GM19043 (cell line): ENCODE results near the gene C14orf180.

ENCODE experiments used
- ATAC-seq: cut with Tn5 transposase; IDR thresholded peaks from one replicate; pipeline ENCODE4 v1.9.1; 2021; ENCODE audit warnings: low read depth; ENCODE audit not compliant: unreplicated experiment

C14orf180 gene

GRCh38 chr14:104591031-104591430 is 11.5 kb downstream of the C14orf180 start:
- ATAC-seq, result no peak

- no peak for ATAC-seq
These were observed 12.1 kb downstream of the C14orf180 start for GRCh38 chr14:104591506-104592291.

DNA sequence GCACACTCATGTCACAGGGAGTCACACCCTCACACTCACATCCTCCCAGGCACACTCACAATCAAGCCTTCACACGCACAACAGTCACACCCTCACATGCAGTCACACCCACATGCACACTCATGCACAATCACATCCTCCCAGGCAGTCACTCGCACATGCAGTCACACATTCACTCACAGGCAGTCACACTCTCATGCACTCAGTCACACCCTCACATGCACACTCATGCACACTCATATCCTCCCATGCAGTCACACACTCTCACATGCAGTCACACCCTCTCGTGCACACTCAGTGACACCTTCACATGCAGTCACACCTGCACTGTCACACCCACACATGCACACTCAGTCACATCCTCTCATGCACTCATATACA is 12.7 kb downstream of the C14orf180 start:
- ATAC-seq, result no peak

GRCh38 chr14:104592785-104593184 is 13.2 kb downstream of the C14orf180 start:
- no peak for ATAC-seq

- no peak for ATAC-seq
These were observed 13.7 kb downstream of the C14orf180 start for GRCh38 chr14:104593241-104593701.

- ATAC-seq, result no peak
These were observed 14.2 kb downstream of the C14orf180 start for GRCh38 chr14:104593710-104594136.

- no peak for ATAC-seq
These were observed 14.9 kb downstream of the C14orf180 start for GRCh38 chr14:104594310-104595046.

GRCh38 chr14:104595116-104595675 is 15.6 kb downstream of the C14orf180 start:
- no peak for ATAC-seq

GRCh38 chr14:104595911-104596450 is 16.4 kb downstream of the C14orf180 start:
- no peak for ATAC-seq

GRCh38 chr14:104596451-104596918 is 16.9 kb downstream of the C14orf180 start:
- ATAC-seq, result no peak

DNA sequence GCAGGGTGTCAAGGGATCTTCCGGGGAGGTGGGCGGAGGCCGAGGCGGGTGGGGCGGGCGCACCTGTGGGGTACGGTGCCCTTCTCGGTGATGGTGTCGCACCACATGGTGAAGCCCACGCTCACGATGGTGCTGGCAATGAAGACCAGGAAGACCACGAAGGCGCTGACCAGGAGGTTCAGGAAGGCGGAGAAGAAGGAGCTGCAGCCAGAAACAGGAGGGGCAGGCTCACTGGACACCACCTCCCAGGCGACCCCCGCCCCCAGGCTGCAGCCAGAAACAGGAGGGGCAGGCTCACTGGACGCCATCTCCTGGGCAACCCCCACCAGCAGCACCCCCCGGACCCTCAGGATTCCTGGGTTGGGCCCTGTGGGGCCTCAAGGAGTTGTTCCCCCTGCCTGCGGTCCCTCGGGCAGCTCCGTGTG is 17.4 kb downstream of the C14orf180 start:
- no peak for ATAC-seq

- ATAC-seq, result no peak
These were observed 18.0 kb downstream of the C14orf180 start for GRCh38 chr14:104597576-104597975.

DNA sequence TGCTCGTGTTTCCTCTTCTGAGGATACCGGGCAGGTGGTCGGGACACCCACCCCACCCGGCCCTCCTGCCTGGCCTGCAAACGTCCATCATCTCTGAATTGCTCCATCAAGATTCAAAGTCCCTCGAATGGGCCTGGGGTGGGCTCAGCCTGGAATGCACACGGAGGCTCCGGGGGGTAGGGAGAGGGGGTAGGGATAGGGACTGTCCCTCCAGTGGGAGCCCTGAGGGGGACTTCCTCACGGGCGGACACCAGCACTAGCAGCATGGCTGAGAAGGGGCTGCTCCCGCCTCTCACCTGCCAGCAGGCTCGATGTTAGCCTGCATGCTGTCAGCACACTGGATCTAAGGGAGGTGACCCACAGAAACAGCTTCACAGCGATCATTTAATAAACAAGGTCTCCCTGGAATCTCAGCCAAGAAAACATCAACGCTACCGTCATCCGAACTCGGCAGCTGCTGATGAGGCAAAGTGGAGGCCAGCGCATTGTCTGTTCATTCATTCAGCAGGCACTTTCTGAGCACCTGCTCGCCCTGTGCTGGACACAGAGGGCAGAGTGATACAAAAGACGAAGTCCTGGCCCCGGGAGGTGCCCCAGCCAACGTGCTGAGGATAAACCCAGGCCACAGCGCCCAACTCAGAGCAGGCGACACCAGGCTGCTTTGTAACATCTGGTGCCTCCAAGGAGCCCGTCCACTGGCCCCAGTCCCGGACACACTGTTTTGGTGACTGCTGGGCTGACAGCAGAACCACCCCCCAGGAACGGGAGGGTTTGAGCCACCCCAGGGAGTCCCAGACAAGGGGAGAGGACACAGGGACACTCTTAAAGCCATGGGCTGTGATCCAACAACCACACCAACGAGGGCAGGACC is 18.7 kb downstream of the C14orf180 start:
- no peak for ATAC-seq

GRCh38 chr14:104598910-104599273 is 19.3 kb downstream of the C14orf180 start:
- no peak for ATAC-seq

DNA sequence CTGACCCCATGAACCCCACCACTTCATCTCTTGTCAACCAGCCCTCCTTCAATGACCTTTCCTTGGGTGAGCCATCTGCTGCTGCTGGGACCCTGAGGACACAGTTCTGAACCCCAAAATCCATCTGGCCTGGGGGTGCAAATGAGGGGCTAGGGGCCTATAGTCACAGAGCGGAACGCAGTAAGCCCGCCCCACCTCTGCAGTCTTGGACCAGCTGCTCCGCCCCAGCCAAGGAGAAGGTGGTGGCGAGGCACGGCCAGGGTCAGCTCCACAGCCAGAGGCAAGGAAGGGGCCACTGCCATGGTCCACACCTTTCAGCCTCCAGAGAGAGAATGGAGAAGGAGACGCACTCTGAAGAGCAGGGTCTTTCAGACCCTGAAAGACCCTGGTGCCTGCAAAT is 19.9 kb downstream of the C14orf180 start:
- no peak for ATAC-seq

GRCh38 chr14:104600141-104600643 is 20.6 kb downstream of the C14orf180 start:
- no peak for ATAC-seq

DNA sequence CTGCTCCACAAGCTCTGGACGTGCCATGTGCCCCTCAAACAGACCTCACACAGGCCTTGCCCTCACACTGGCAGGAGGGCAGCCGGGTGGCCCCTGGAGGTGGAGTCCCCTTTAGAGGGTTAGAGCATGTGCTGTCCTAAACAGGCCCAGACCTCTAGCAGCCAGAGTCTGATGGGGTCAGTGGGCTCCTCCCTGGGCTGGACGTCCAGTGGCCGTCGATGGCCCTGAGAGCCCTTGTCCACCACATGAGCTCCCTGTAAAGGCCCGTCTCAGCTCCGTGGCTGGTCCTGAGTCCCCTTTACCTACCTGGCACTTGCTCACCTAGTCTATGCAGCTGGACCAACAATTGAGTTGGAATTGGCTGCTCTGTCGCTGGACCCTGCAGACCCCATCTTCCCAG is 21.2 kb downstream of the C14orf180 start:
- no peak for ATAC-seq

GRCh38 chr14:104601786-104602185 is 22.2 kb downstream of the C14orf180 start:
- no peak for ATAC-seq

GRCh38 chr14:104602315-104602932 is 22.9 kb downstream of the C14orf180 start:
- ATAC-seq, result no peak

GRCh38 chr14:104602933-104603325 is 23.4 kb downstream of the C14orf180 start:
- no peak for ATAC-seq
